Muscle of leg (tissue), 11 donors: ENCODE measurements around the gene STAB2. TPM values are rescaled to one million over a fixed set of nuclear protein-coding genes. Genes with fewer than 3 reads are reported as not detected.

ENCODE experiments used
- DNase-seq: peaks from one replicate; pipeline ENCODE4 v3.0.0; 2013
- H3K27ac ChIP-seq: one replicate; pipeline ENCODE4 v1.5.1; 2013; ENCODE audit warnings: mild to moderate bottlenecking, low read length, control low read depth
- H3K27me3 ChIP-seq: one replicate; pipeline ENCODE4 v1.6.1; 2013; ENCODE audit warnings: low read length; ENCODE audit not compliant: control insufficient read depth, insufficient read depth
- H3K36me3 ChIP-seq: one replicate; pipeline ENCODE4 v1.6.1; 2013; ENCODE audit warnings: low read length; ENCODE audit not compliant: control insufficient read depth, insufficient read depth
- H3K4me1 ChIP-seq: one replicate; pipeline ENCODE4 v1.6.1; 2013; ENCODE audit warnings: low read length; ENCODE audit not compliant: control insufficient read depth, insufficient read depth
- H3K4me3 ChIP-seq: one replicate; pipeline ENCODE4 v1.5.1; 2013; ENCODE audit warnings: low read length, control low read depth
- H3K9me3 ChIP-seq: replicated peaks from 2 replicates; pipeline ENCODE4 v1.6.1; 2013; ENCODE audit warnings: low read depth, low read length; ENCODE audit not compliant: control insufficient read depth
- WGBS: methylation state at CpG from one replicate; pipeline ENCODE4 v1.1.5; 2013; ENCODE audit warnings: missing lambda C conversion rate; ENCODE audit not compliant: insufficient coverage; 5-methylcytosine and 5-hydroxymethylcytosine counted together
- polyA plus RNA-seq, 8 donors: library from polyadenylated mRNA; unstranded; fragments of 120-200 nt; gene quantifications; one replicate each; pipeline versions ENCODE4 v1.2.1 to v1.2.3, GENCODE V29; 2013; ENCODE audit warnings: inconsistent platforms in 1 of 8, low replicate concordance in 1 of 8; ENCODE audit not compliant: insufficient read length in 8 of 8, insufficient read depth in 1 of 8
- total RNA-seq: library from RNA; stranded (reverse); fragments of 120-200 nt; gene quantifications from one replicate; pipeline ENCODE4 v1.2.4, GENCODE V29; 2013

Gene STAB2
- total and polyA plus RNA-seq, 9 donors, result 0.86 to 6.0 (median 2.5) TPM

GRCh38 chr12:103578926-103579325 lies 8.1 kb upstream of the STAB2 start:
- Histone ChIP-seq H3K4me3 (no peak overlapping the region), H3K27ac (no peak overlapping the region), H3K9me3 (no peaks in the 10 kb centered on the region), H3K27me3 (no peaks in the 10 kb centered on the region), H3K4me1 (peaks cover 5% of the 10 kb centered on the region), H3K36me3 (no peaks in the 10 kb centered on the region)
- no peak for DNase-seq
- WGBS, result no CpG with 5 or more reads among the region's 2 CpGs

- Histone ChIP-seq H3K27me3 (no peaks in the 10 kb centered on the region), H3K36me3 (no peaks in the 10 kb centered on the region), H3K4me3 (no peak overlapping the region), H3K4me1 (peaks cover 5% of the 10 kb centered on the region), H3K9me3 (no peaks in the 10 kb centered on the region), H3K27ac (no peak overlapping the region)
- DNase-seq, result no peak
- WGBS, result 71% methylated on average over 1 of the region's 1 CpG
Observed at GRCh38 chr12:103580026-103580425, 7.0 kb upstream of the STAB2 start.

- no peaks in the 10 kb centered on the region for H3K9me3 ChIP-seq
- H3K36me3 ChIP-seq, result no peaks in the 10 kb centered on the region
- H3K4me3 ChIP-seq, result no peak overlapping the region
- DNase-seq, result no peak
- H3K4me1 ChIP-seq, result peaks cover 5% of the 10 kb centered on the region
- no peaks in the 10 kb centered on the region for H3K27me3 ChIP-seq
- no CpG with 5 or more reads among the region's 1 CpG for WGBS
- H3K27ac ChIP-seq, result no peak overlapping the region
Observed at GRCh38 chr12:103583008-103583407, 4.1 kb upstream of the STAB2 start.

GRCh38 chr12:103586132-103586531 lies 941 bp upstream of the STAB2 start:
- DNase-seq, result no peak
- H3K4me1 ChIP-seq, result peaks cover 5% of the 10 kb centered on the region
- H3K27ac ChIP-seq, result no peak overlapping the region
- no peaks in the 10 kb centered on the region for H3K9me3 ChIP-seq
- no peak overlapping the region for H3K4me3 ChIP-seq
- H3K36me3 ChIP-seq, result no peaks in the 10 kb centered on the region
- no peaks in the 10 kb centered on the region for H3K27me3 ChIP-seq
- WGBS, result no CpG with 5 or more reads among the region's 1 CpG

GRCh38 chr12:103588680-103589079 lies 1.6 kb downstream of the STAB2 start:
- Histone ChIP-seq H3K4me1 (peaks cover 5% of the 10 kb centered on the region), H3K36me3 (no peaks in the 10 kb centered on the region), H3K4me3 (no peak overlapping the region), H3K27ac (no peak overlapping the region), H3K9me3 (no peaks in the 10 kb centered on the region), H3K27me3 (no peaks in the 10 kb centered on the region)
- DNase-seq, result no peak

GRCh38 chr12:103589517-103589916 lies 2.4 kb downstream of the STAB2 start:
- no peak overlapping the region for H3K4me3 ChIP-seq
- DNase-seq, result no peak
- H3K27ac ChIP-seq, result no peak overlapping the region
- no peaks in the 10 kb centered on the region for H3K9me3 ChIP-seq
- no CpG with 5 or more reads among the region's 1 CpG for WGBS
- no peaks in the 10 kb centered on the region for H3K27me3 ChIP-seq
- H3K36me3 ChIP-seq, result no peaks in the 10 kb centered on the region
- H3K4me1 ChIP-seq, result peaks cover 5% of the 10 kb centered on the region

GRCh38 chr12:103590271-103590670 lies 3.2 kb downstream of the STAB2 start:
- H3K9me3 ChIP-seq, result no peaks in the 10 kb centered on the region

GRCh38 chr12:103596981-103597380 lies 9.9 kb downstream of the STAB2 start:
- Histone ChIP-seq H3K9me3 (no peaks in the 10 kb centered on the region), H3K27me3 (no peaks in the 10 kb centered on the region), H3K4me3 (no peak overlapping the region), H3K36me3 (no peaks in the 10 kb centered on the region), H3K27ac (no peak overlapping the region), H3K4me1 (no peaks in the 10 kb centered on the region)
- 60% methylated on average over 2 of the region's 4 CpGs for WGBS
- no peak for DNase-seq

More at GRCh38 chr12:103590271-103590670, 3.2 kb downstream of the STAB2 start:
- Histone ChIP-seq H3K36me3 (no peaks in the 10 kb centered on the region), H3K4me3 (no peak overlapping the region), H3K27me3 (no peaks in the 10 kb centered on the region), H3K4me1 (peaks cover 5% of the 10 kb centered on the region), H3K27ac (no peak overlapping the region)
- DNase-seq, result no peak
- 40% methylated on average over 1 of the region's 1 CpG for WGBS

- no peaks in the 10 kb centered on the region for H3K9me3 ChIP-seq
- no peaks in the 10 kb centered on the region for H3K36me3 ChIP-seq
- H3K4me1 ChIP-seq, result no peaks in the 10 kb centered on the region
- H3K27ac ChIP-seq, result no peak overlapping the region
- no peaks in the 10 kb centered on the region for H3K27me3 ChIP-seq
- DNase-seq, result no peak
- no peak overlapping the region for H3K4me3 ChIP-seq
Observed at GRCh38 chr12:103599274-103599673, 12.2 kb downstream of the STAB2 start.

- Histone ChIP-seq H3K27me3 (no peaks in the 10 kb centered on the region), H3K9me3 (peaks cover 4% of the 10 kb centered on the region), H3K36me3 (no peaks in the 10 kb centered on the region), H3K27ac (no peak overlapping the region), H3K4me3 (no peak overlapping the region), H3K4me1 (no peaks in the 10 kb centered on the region)
- WGBS, result 89% methylated on average over 8 of the region's 10 CpGs
- no peak for DNase-seq
Observed at GRCh38 chr12:103600967-103601728, 14.1 kb downstream of the STAB2 start.

- Histone ChIP-seq H3K4me1 (no peaks in the 10 kb centered on the region), H3K27me3 (no peaks in the 10 kb centered on the region), H3K9me3 (no peaks in the 10 kb centered on the region), H3K27ac (no peak overlapping the region), H3K4me3 (no peak overlapping the region), H3K36me3 (no peaks in the 10 kb centered on the region)
- WGBS, result 79% methylated on average over 2 of the region's 5 CpGs
- no peak for DNase-seq
Observed at GRCh38 chr12:103620395-103620794, 33.3 kb downstream of the STAB2 start.
